Endothelial cell of umbilical vein (primary cell): ENCODE results near the gene IKZF4. TPM values are rescaled to one million over a fixed set of nuclear protein-coding genes. Genes with fewer than 3 reads are reported as not detected.
"Not testable (repeated sequence)": the region's sequence is repeated elsewhere in the genome, so short reads cannot be mapped to it uniquely, and the experiment has no call there.

ENCODE experiments used
- BruUV-seq: library from RNA; stranded (reverse); fragments of 400-500 nt; replicated peaks from 2 replicates; lab custom pipeline; 2021; lab: Mats Ljungman, UMichigan
- CTCF ChIA-PET: fragments of 300-600, 350-600 bp; sonication (Branson Sonifier 250); formaldehyde crosslinking; loops from one replicate; lab custom pipeline; 2021; ENCODE audit warnings: antibody characterized with exemption, inconsistent platforms; lab: Charles Lee
- POLR2A ChIA-PET: fragments of 300-600, 350-600 bp; sonication (Branson Sonifier 250); formaldehyde crosslinking; loops from one replicate; lab custom pipeline; 2021; ENCODE audit warnings: antibody characterized with exemption, inconsistent platforms; lab: Charles Lee
- DNase-seq: peaks from one replicate; pipeline ENCODE4 v3.0.0-alpha.2; 2011; ENCODE audit warnings: low read depth, low spot score
- FAIRE-seq: peaks from 2 replicates; lab custom pipeline; 2011; peaks lifted over from hg19 to GRCh38; lab: Jason Lieb, UNC
- H2AFZ ChIP-seq: 2 replicates; pipeline ENCODE4 v1.6.0; 2012; ENCODE audit warnings: low read depth, low read length, control low read depth, inconsistent platforms
- H3K27ac ChIP-seq: 2 replicates; pipeline ENCODE4 v1.5.1; 2011; ENCODE audit warnings: low read depth, mild to moderate bottlenecking, control low read depth, low read length, moderate library complexity; ENCODE audit not compliant: insufficient read depth
- H3K27me3 ChIP-seq, 2 experiments: 2 replicates each; pipeline versions ENCODE4 v1.6.0 to v1.6.1; 2011; ENCODE audit warnings: low read length in 2 of 2, mixed read lengths in 1 of 2; ENCODE audit not compliant: control insufficient read depth in 2 of 2, insufficient read depth in 2 of 2
- H3K36me3 ChIP-seq, 2 experiments: 2 replicates in 1 of 2; 3 replicates in 1 of 2; pipeline ENCODE4 v1.5.1; 2011; ENCODE audit warnings: low read length in 2 of 2, mild to moderate bottlenecking in 1 of 2, moderate library complexity in 1 of 2; ENCODE audit not compliant: control insufficient read depth in 2 of 2, insufficient read depth in 2 of 2; ENCODE audit errors: extremely low read depth in 1 of 2
- H3K4me1 ChIP-seq: 3 replicates; pipeline ENCODE4 v1.5.1; 2011; ENCODE audit warnings: mild to moderate bottlenecking, low read length; ENCODE audit not compliant: control insufficient read depth, insufficient read depth; ENCODE audit errors: extremely low read depth
- H3K4me2 ChIP-seq: 2 replicates; pipeline ENCODE4 v1.6.1; 2011; ENCODE audit warnings: low read length, control low read depth, mixed read lengths; ENCODE audit not compliant: insufficient read depth
- H3K4me3 ChIP-seq, 3 experiments: fragments of 200-600 bp in 1 of 3; sonication (generic), shearing (Covaris generic) in 1 of 3; replicated peaks in 1 of 3; 2 replicates each; pipeline ENCODE4 v1.5.1; 2011 to 2016; ENCODE audit warnings: control low read depth in 3 of 3, low read length in 3 of 3, mild to moderate bottlenecking in 2 of 3, inconsistent platforms in 1 of 3, low read depth in 1 of 3, moderate library complexity in 1 of 3; ENCODE audit not compliant: insufficient read depth in 1 of 3
- H3K79me2 ChIP-seq: 2 replicates; pipeline ENCODE4 v1.6.0; 2012; ENCODE audit warnings: low read length, inconsistent platforms; ENCODE audit not compliant: control insufficient read depth, insufficient read depth
- H3K9ac ChIP-seq: replicated peaks from 2 replicates; pipeline ENCODE3; 2011; ENCODE audit warnings: low read length, control low read depth; ENCODE audit not compliant: insufficient read depth; ENCODE audit errors: extremely low read depth
- H3K9me1 ChIP-seq: replicated peaks from 3 replicates; pipeline ENCODE4 v1.6.0; 2011; ENCODE audit warnings: mild to moderate bottlenecking, low read length; ENCODE audit not compliant: control insufficient read depth, insufficient read depth; ENCODE audit errors: extremely low read depth
- H3K9me3 ChIP-seq: replicated peaks from 2 replicates; pipeline ENCODE4 v1.5.1; 2012; ENCODE audit warnings: low read length, inconsistent platforms; ENCODE audit not compliant: control insufficient read depth, insufficient read depth
- H4K20me1 ChIP-seq: replicated peaks from 2 replicates; pipeline ENCODE3; 2011; ENCODE audit warnings: mild to moderate bottlenecking, low read length; ENCODE audit not compliant: control insufficient read depth, insufficient read depth; ENCODE audit errors: extremely low read depth
- CTCF ChIP-seq, 2 donors: IDR thresholded peaks; 1 replicate in 1 of 2; 2 replicates in 1 of 2; pipeline ENCODE4 v1.5.1; 2011; ENCODE audit warnings: low read length in 2 of 2, mild to moderate bottlenecking in 2 of 2, moderate library complexity in 2 of 2, control low read depth in 1 of 2, inconsistent platforms in 1 of 2, low read depth in 1 of 2; ENCODE audit not compliant: insufficient read depth in 1 of 2; ENCODE audit errors: extremely low read depth in 1 of 2
- EZH2 ChIP-seq: IDR thresholded peaks from 2 replicates; pipeline ENCODE4 v1.6.1; 2012; ENCODE audit warnings: borderline replicate concordance, low read depth, mild to moderate bottlenecking, moderate library complexity, low read length, inconsistent platforms; ENCODE audit not compliant: severe bottlenecking
- FOS ChIP-seq: IDR thresholded peaks from 2 replicates; pipeline ENCODE4 v1.6.1; 2011; ENCODE audit warnings: mild to moderate bottlenecking, low read length, moderate library complexity, borderline replicate concordance; ENCODE audit not compliant: insufficient read depth
- GATA2 ChIP-seq: IDR thresholded peaks from 2 replicates; pipeline ENCODE4 v1.7.0; 2011; ENCODE audit warnings: low read depth, mild to moderate bottlenecking, moderate library complexity, mixed read lengths, low read length; ENCODE audit not compliant: insufficient read length, insufficient read depth
- JUN ChIP-seq: IDR thresholded peaks from 2 replicates; pipeline ENCODE4 v1.6.1; 2011; ENCODE audit warnings: borderline replicate concordance, low read depth; ENCODE audit not compliant: insufficient read length, insufficient read depth
- MYC ChIP-seq: IDR thresholded peaks from one replicate; pipeline ENCODE4 v1.6.1; 2011; ENCODE audit warnings: mild to moderate bottlenecking, low read depth, low read length
- POLR2A ChIP-seq: IDR thresholded peaks from 2 replicates; pipeline ENCODE4 v1.6.1; 2012; ENCODE audit warnings: low read depth, mild to moderate bottlenecking, control low read depth, low read length
- POLR2AphosphoS5 ChIP-seq: IDR thresholded peaks from 2 replicates; pipeline ENCODE4 v1.6.1; 2012; ENCODE audit warnings: low read depth, mild to moderate bottlenecking, control low read depth, low read length, moderate library complexity; ENCODE audit not compliant: insufficient read depth
- dilution Hi-C: fragments of 300-500 bp; cut with MboI; formaldehyde crosslinking; loops from one replicate; pipeline ENCODE4 v1.15.0; 2019; ENCODE audit warnings: low sequenced_read_pairs; ENCODE audit not compliant: extremely low pct_ligation_motif_present
- intact Hi-C: fragments of 100-400 bp; cut with micrococcal nuclease; formaldehyde crosslinking; loops from one replicate; pipeline ENCODE4 v1.10.0; 2022
- polyA plus RNA-seq, 4 experiments: library from polyadenylated mRNA; depleted of rRNA in 3 of 4; stranded (reverse) in 3 of 4; unstranded in 1 of 4; fragments of >200 nt; gene quantifications; 2 replicates each; pipeline versions ENCODE4 v1.2.1 to v1.2.3, GENCODE V29; 2011 to 2012; ENCODE audit warnings: missing spikeins in 1 of 4
- total RNA-seq: library from RNA; stranded (reverse); gene quantifications from 2 replicates; pipeline ENCODE4 v1.2.3, GENCODE V29; 2021
- TF ChIP-seq, protein P1 (sequence below): IDR thresholded peaks from 2 replicates; pipeline ENCODE4 v1.6.1; 2011; ENCODE audit not compliant: insufficient read depth, insufficient read length

IKZF4 gene
- total and polyA plus RNA-seq, 2 donors (not counting 3 experiments of a cell fraction or from before 2014, with no cell fraction given), result 3.4 to 5.4 TPM

GRCh38 chr12:56074396-56074795 is 53.6 kb downstream of the IKZF4 start:
- POLR2A ChIA-PET, result interaction anchor here (0.6 kb wide), 1 partner anchor 10 kb away, joined by 3 read pairs; no protein-coding TSS in a partner anchor
- FAIRE-seq, result no peak

DNA sequence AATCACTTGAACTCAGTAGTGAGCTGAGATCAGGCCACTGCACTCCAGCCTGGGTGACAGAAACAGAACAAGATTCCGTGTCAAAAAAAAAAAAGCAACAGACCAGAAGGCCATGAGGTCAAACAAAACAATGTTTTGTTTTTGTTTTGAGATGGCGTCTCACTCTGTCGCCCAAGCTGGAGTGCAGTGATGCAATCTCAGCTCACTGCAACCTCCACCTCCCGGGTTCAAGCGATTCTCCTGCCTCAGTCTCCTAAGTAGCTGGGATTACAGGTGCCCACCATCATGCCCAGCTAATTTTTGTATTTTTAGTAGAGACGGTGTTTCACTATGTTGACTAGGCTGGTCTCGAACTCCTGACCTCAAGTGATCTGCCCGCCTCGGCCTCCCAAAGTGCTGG is 57.1 kb downstream of the IKZF4 start:
- H3K9ac ChIP-seq, POLR2A ChIA-PET, H3K4me3 ChIP-seq, H2AFZ ChIP-seq, intact Hi-C loops, H3K27ac ChIP-seq, H4K20me1 ChIP-seq, H3K9me1 ChIP-seq, dilution Hi-C loops, BruUV-seq, FAIRE-seq, DNase-seq, H3K79me2 ChIP-seq, CTCF ChIA-PET, H3K4me2 ChIP-seq, H3K4me1 ChIP-seq, H3K27me3 ChIP-seq, H3K9me3 ChIP-seq, H3K36me3 ChIP-seq: not testable (repeated sequence)

More at GRCh38 chr12:56074396-56074795, 53.6 kb downstream of the IKZF4 start:
- H3K27me3 ChIP-seq, result no peaks in the 10 kb centered on the region
- H3K36me3 ChIP-seq, result no peaks in the 10 kb centered on the region
- H3K27ac ChIP-seq, result no peak overlapping the region
- H3K4me1 ChIP-seq, result peaks cover under 1% of the 10 kb centered on the region
- no peak overlapping the region for H3K4me2 ChIP-seq
- dilution Hi-C loops (no loop called here), intact Hi-C loops (no loop called here)
- H3K9me3 ChIP-seq, result no peaks in the 10 kb centered on the region
- H4K20me1 ChIP-seq, result no peaks in the 10 kb centered on the region
- no peak for DNase-seq
- H3K4me3 ChIP-seq, result no peak overlapping the region
- H3K79me2 ChIP-seq, result no peaks in the 10 kb centered on the region
- TF ChIP-seq CTCF (IDR thresholded peaks at IDR 0.05; ENCODE audit: extremely low read depth in 1 of 2, insufficient read depth in 1 of 2, low read depth in 1 of 2, low read length in 2 of 2) (no peak), JUN (no peak), FOS (no peak), POLR2AphosphoS5 (no peak), MYC (no peak), EZH2 (no peak), GATA2 (no peak), POLR2A (no peak)
- TF ChIP-seq, protein P1, sequence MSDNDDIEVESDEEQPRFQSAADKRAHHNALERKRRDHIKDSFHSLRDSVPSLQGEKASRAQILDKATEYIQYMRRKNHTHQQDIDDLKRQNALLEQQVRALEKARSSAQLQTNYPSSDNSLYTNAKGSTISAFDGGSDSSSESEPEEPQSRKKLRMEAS, result no peak
- no peak overlapping the region for H3K9ac ChIP-seq
- no peak overlapping the region for H2AFZ ChIP-seq
- H3K9me1 ChIP-seq, result no peaks in the 10 kb centered on the region
- BruUV-seq, result no TSS peak
- CTCF ChIA-PET, result interaction anchor here (0.9 to 2.5 kb wide), 3 partner anchors 11 to 27 kb away, joined by 3 to 6 read pairs (median 3); no protein-coding TSS in a partner anchor
